Measurements from ENCODE around the gene EGF.
"Not testable (repeated sequence)": the region's sequence is repeated elsewhere in the genome, so short reads cannot be mapped to it uniquely, and the experiment has no call there.

The EGF gene

GRCh38 chr4:109915385-109916026 is 2.8 kb downstream of the EGF start:
- DNase-seq: no peak

GRCh38 chr4:109916027-109916409 is 3.3 kb downstream of the EGF start:
- DNase-seq: no peak

- no peak for DNase-seq
Measured at GRCh38 chr4:109921384-109921808, 8.7 kb downstream of the EGF start.

- DNase-seq: no peak
Measured at GRCh38 chr4:109925396-109925795, 12.7 kb downstream of the EGF start.

- DNase-seq: no peak
Measured at GRCh38 chr4:109928327-109929045, 15.8 kb downstream of the EGF start.

GRCh38 chr4:109930464-109930863 is 17.8 kb downstream of the EGF start:
- DNase-seq: no peak

GRCh38 chr4:109930872-109931271 is 18.2 kb downstream of the EGF start:
- DNase-seq: no peak

- DNase-seq: no peak
Measured at GRCh38 chr4:109931318-109931717, 18.6 kb downstream of the EGF start.

- not testable (repeated sequence) for DNase-seq
Measured at GRCh38 chr4:109937352-109937751, 24.7 kb downstream of the EGF start.

- no peak for DNase-seq
Measured at GRCh38 chr4:109939190-109939589, 26.5 kb downstream of the EGF start.

- no peak for DNase-seq
Measured at GRCh38 chr4:109942292-109942926, 29.7 kb downstream of the EGF start.

- DNase-seq: no peak
Measured at GRCh38 chr4:109943745-109944144, 31.1 kb downstream of the EGF start.

GRCh38 chr4:109944591-109944990 is 31.9 kb downstream of the EGF start:
- DNase-seq: no peak

GRCh38 chr4:109945056-109945455 is 32.4 kb downstream of the EGF start:
- no peak for DNase-seq

GRCh38 chr4:109946120-109946519 is 33.4 kb downstream of the EGF start:
- no peak for DNase-seq

- no peak for DNase-seq
Measured at GRCh38 chr4:109947457-109947856, 34.8 kb downstream of the EGF start.

- DNase-seq: no peak
Measured at GRCh38 chr4:109947918-109948317, 35.2 kb downstream of the EGF start.

- not testable (repeated sequence) for DNase-seq
Measured at GRCh38 chr4:109949099-109949718, 36.5 kb downstream of the EGF start.

- DNase-seq: no peak
Measured at GRCh38 chr4:109952612-109953011, 39.9 kb downstream of the EGF start.

- no peak for DNase-seq
Measured at GRCh38 chr4:109953556-109953955, 40.9 kb downstream of the EGF start.

- DNase-seq: no peak
Measured at GRCh38 chr4:109955146-109955545, 42.5 kb downstream of the EGF start.

GRCh38 chr4:109957227-109957626 is 44.5 kb downstream of the EGF start:
- no peak for DNase-seq

- DNase-seq: no peak
Measured at GRCh38 chr4:109959195-109959594, 46.5 kb downstream of the EGF start.

GRCh38 chr4:109962401-109962800 is 49.7 kb downstream of the EGF start:
- DNase-seq: no peak

Measured in activated naive CD4-positive, alpha-beta T cell (primary cell).